HEK293 (cell line): ENCODE results near the gene TCF12.

ENCODE experiments used
- ATF2 ChIP-seq: fragments of 450-650 bp; formaldehyde crosslinking; IDR thresholded peaks from 2 replicates; pipeline ENCODE4 v1.5.1; 2016; ENCODE audit warnings: missing biosample characterization, missing genetic modification characterization, low read depth
- CTCF ChIP-seq: fragments of 450-650 bp; formaldehyde crosslinking; IDR thresholded peaks from 2 replicates; pipeline ENCODE4 v1.5.1; 2016; ENCODE audit warnings: missing biosample characterization, missing genetic modification characterization
- REST ChIP-seq: fragments of 450-650 bp; formaldehyde crosslinking; IDR thresholded peaks from 2 replicates; pipeline ENCODE4 v1.5.1; 2016; ENCODE audit warnings: missing biosample characterization, missing genetic modification characterization
- SETDB1 ChIP-seq: IDR thresholded peaks from one replicate; pipeline ENCODE4 v1.6.1; 2017; ENCODE audit warnings: mild to moderate bottlenecking, low read length, moderate library complexity, mixed read lengths; ENCODE audit not compliant: insufficient read length
- ZNF157 ChIP-seq: fragments of 450-650 bp; formaldehyde crosslinking; IDR thresholded peaks from 2 replicates; pipeline ENCODE4 v1.5.1; 2016; ENCODE audit warnings: missing biosample characterization, missing genetic modification characterization
- ZNF266 ChIP-seq: fragments of 450-650 bp; formaldehyde crosslinking; IDR thresholded peaks from 2 replicates; pipeline ENCODE4 v1.5.1; 2016; ENCODE audit warnings: missing biosample characterization, missing genetic modification characterization, low read depth

GRCh38 chr15:57215326-57215725 is 296.9 kb downstream of the TCF12 start:
- no peak for TF ChIP-seq CTCF (tag by site-specific recombination)
- no peak for TF ChIP-seq SETDB1
- no peak for TF ChIP-seq REST (tag by site-specific recombination)
- TF ChIP-seq ZNF266 (tag by site-specific recombination): no peak
- no peak for TF ChIP-seq ATF2
- no peak for TF ChIP-seq ZNF157 (tag by site-specific recombination)
